Suppressor macrophage treated with lipopolysaccharide for 1 hour (primary cell): ENCODE measurements around the gene SLC25A26.
A peak's percentile ranks its signal among the peaks of the same experiment; 100 is the strongest.
"Not testable (repeated sequence)": the region's sequence is repeated elsewhere in the genome, so short reads cannot be mapped to it uniquely, and the experiment has no call there.

Experiments used
- DNase-seq, 3 donors: peaks; one replicate each; pipeline ENCODE4 v3.0.0-alpha.2; 2020 to 2022

SLC25A26 gene

GRCh38 chr3:66270701-66271100 is 49.9 kb downstream of the SLC25A26 start:
- no peak for DNase-seq

GRCh38 chr3:66271231-66271630 is 50.4 kb downstream of the SLC25A26 start:
- no peak for DNase-seq

GRCh38 chr3:66272016-66272415 is 51.2 kb downstream of the SLC25A26 start:
- DNase-seq, result no peak

DNA sequence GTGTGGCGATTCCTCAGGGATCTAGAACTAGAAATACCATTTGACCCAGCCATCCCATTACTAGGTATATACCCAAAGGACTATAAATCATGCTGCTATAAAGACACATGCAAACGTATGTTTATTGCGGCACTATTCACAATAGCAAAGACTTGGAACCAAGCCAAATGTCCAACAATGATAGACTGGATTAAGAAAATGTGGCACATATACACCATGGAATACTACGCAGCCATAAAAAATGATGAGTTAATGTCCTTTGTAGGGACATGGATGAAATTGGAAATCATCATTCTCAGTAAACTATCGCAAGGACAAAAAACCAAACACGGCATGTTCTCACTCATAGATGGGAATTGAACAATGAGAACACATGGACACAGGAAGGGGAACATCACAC is 54.0 kb downstream of the SLC25A26 start:
- not testable (repeated sequence) for DNase-seq

GRCh38 chr3:66276705-66277274 is 56.0 kb downstream of the SLC25A26 start:
- peak; percentile 66 to 73 (median 66) for DNase-seq

- no peak for DNase-seq
Measured at GRCh38 chr3:66279168-66279567, 58.4 kb downstream of the SLC25A26 start.

DNA sequence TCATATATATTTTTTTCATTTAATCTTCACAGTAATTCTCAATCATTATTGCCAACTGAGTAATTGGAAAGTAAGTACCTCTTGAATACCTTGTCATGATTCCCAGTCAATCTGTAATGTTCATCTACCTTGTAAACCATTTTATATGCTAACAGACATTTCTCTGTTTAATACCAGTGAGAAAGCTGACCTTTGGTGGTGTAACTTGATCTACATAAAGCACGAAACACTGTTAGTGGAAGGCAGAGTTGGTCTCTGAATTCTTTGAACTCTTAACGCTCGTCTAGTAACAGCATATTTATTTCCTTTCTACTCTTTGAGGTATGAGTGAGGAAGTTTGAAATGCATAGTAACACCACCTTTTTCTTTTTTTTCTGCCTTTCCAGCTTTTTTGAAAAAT is 59.5 kb downstream of the SLC25A26 start:
- DNase-seq, result no peak

GRCh38 chr3:66291922-66292321 is 71.1 kb downstream of the SLC25A26 start:
- DNase-seq, result not testable (repeated sequence)

DNA sequence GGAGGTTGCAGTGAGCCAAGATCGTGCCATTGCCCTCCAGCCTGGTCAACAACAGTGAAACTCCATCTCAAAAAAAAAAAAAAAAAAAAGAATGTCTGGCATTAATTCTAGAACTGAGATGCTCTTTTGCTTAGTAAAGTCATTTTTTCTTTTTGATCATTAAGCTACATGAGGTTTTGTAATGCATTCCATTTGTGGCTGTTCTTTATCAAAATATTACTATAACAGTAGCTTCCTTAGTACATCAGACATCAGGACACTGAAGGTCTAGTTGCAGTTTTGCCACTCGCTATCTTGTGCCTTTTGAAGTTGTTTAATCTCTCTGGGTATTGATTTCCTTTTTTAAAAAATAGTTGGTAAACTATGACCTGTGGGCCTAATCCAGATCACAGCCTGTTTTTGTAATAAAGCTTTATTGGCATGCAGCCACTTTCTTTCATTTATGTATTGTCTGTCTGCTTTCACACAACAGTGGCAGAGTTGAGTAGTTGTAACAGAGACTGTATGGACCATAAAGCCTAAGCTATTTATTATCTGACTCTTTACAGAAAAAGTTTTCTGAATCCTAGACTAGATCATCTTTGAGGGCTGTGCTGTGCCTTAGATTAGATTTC is 76.6 kb downstream of the SLC25A26 start:
- no peak for DNase-seq

DNA sequence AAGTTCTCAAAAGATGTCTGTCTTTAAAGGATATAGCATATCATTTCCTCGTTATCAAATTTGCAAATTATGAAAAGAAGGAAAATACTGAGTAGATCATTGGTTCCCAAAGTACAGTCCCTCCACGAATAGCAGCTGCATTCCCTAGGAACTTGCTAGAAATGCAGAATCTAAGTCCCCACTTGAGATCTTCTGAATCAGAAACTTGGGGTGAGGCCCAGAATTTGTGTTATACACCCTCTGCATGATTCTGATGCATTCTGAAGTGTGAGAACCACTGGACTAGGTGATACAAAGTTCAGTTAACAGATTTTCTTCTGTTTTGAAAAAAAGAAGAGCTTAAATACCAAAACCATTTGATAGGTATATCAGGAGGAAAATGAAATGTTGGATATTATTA is 77.1 kb downstream of the SLC25A26 start:
- no peak for DNase-seq

DNA sequence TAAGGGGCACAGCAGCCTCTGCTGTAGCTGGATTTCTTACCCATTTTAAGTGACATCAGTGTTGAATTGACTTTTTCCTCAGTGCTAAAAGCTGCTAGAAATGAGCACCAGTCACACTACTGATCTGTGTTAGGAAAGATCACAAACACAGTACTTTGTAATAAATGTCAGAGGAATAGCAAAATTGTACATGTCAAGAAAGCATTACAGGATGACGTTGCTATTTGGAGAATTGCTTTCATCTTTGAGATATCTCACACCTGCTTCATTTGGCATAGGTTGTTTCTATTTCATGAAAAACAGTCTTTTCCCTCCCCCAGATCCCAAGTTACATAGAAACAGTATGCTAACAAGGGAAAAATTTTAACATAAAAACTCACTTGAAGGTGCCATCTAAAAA is 77.8 kb downstream of the SLC25A26 start:
- no peak for DNase-seq

GRCh38 chr3:66299085-66299484 is 78.3 kb downstream of the SLC25A26 start:
- DNase-seq, result not testable (repeated sequence)

DNA sequence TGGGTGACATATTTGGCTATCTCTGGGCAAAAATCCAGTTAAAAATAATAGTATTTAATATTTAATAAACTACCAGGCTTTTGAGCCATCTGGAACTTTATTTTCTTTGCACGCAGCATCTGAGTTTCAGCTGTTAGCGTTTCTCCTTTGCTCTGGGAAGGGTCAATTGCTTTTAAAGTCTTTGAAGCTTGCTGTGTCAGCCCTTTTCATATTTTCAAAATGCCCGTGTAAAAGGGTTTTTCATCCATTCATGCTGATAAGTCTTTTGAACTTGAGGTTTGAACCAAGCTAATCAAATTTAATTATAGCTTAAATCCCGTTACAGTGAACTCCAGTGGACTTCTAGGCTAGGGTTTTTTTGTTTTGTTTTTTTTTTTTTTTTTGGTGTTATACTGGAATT is 79.1 kb downstream of the SLC25A26 start:
- no peak for DNase-seq

GRCh38 chr3:66302288-66302687 is 81.5 kb downstream of the SLC25A26 start:
- no peak for DNase-seq

GRCh38 chr3:66303491-66303901 is 82.7 kb downstream of the SLC25A26 start:
- DNase-seq, result no peak

DNA sequence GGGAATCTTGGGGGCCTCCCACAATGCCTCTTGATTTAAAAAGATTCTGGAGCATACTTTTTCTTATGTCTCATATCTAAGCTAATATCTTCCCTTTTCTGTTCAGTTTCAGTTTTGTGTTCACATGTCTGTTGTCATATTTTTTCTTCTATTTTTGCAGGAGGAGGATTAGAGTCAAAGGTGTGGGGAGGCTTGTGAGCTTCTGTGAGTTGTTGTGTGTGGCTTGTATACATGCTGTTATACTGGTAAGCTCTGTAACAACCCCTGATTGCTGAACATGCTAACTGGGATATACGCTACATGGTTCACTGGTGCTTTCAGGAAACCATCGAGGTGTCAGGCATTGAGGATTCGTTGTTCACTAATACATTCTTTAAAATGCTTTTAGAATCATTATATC is 83.5 kb downstream of the SLC25A26 start:
- no peak for DNase-seq

GRCh38 chr3:66306086-66306485 is 85.3 kb downstream of the SLC25A26 start:
- DNase-seq, result not testable (repeated sequence)

- DNase-seq, result not testable (repeated sequence)
Measured at GRCh38 chr3:66306991-66307390, 86.2 kb downstream of the SLC25A26 start.

GRCh38 chr3:66312039-66312438 is 91.2 kb downstream of the SLC25A26 start:
- no peak for DNase-seq

- no peak for DNase-seq
Measured at GRCh38 chr3:66314455-66314854, 93.7 kb downstream of the SLC25A26 start.

GRCh38 chr3:66317750-66318376 is 97.1 kb downstream of the SLC25A26 start:
- no peak for DNase-seq

DNA sequence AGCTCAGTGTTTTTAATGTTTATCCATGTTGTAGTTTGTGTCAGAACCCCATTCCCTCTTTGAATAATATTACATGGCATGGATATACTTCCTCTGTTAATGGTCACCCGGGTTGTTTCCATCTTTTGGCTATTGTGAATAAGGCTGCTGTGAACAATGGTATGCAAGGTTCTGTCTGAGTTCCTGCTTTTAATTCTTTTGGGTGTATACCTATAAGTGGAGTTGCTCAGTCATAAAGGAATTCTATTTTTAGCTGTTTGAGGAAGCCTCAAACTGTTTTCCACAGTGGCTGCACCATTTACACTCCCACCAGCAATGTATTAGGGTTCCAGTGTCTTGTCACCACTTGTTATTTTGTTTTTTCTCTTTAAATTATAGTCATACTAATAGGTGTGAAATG is 99.6 kb downstream of the SLC25A26 start:
- DNase-seq, result no peak

GRCh38 chr3:66322436-66322835 is 101.6 kb downstream of the SLC25A26 start:
- no peak for DNase-seq

DNA sequence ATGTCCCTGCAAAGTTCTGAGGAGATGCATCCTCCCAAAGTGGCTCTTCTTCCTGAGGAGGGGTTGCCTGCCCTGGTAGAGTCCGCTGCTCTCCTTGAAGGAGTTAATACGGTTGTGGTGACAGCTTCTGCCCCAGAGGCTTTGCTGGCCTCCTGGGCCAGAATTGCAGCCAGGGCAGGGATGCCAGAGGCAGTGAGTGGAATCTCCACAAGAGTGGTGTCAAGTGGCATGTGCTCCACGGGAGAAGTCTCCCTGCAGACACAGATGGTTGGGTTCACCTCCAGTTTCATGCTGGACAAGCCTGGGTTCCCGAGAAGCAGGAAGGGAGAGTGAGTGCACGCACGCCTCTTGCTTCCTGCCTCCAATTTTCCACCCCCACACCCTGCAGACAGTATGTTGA is 105.5 kb downstream of the SLC25A26 start:
- DNase-seq, result no peak

- no peak for DNase-seq
Measured at GRCh38 chr3:66335671-66336070, 114.9 kb downstream of the SLC25A26 start.
